HG03025 (cell line): ENCODE measurements around the gene PARN.

Source experiments
- ATAC-seq: cut with Tn5 transposase; IDR thresholded peaks from one replicate; pipeline ENCODE4 v1.9.1; 2021; ENCODE audit warnings: mild to moderate bottlenecking, moderate library complexity; ENCODE audit not compliant: unreplicated experiment, low FRiP score

PARN gene

DNA sequence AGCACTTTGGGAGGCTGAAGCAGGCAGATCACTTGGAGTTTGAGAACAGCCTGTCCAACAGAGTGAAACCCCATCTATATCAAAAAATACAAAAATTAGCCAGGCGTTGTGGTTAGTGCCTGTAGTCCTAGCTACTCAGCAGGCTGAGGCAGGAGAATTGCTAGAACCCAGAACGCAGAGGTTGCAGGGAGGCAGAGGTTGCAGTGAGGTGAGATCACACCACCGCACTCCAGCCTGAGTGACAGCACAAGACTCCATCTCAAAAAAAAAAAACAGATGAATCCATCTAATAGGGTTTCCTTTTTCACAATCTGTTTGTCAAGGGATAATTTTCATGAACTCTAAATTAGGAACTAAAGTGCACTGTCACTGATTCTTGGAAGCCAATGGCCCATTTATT lies 99.0 kb downstream of the PARN start:
- ATAC-seq = no peak

- no peak for ATAC-seq
Observed at GRCh38 chr16:14530046-14530445, 100.0 kb downstream of the PARN start.

- no peak for ATAC-seq
Observed at GRCh38 chr16:14529010-14529669, 100.9 kb downstream of the PARN start.

GRCh38 chr16:14528306-14528705 lies 101.8 kb downstream of the PARN start:
- ATAC-seq = no peak

- ATAC-seq = no peak
Observed at GRCh38 chr16:14527411-14528044, 102.5 kb downstream of the PARN start.

DNA sequence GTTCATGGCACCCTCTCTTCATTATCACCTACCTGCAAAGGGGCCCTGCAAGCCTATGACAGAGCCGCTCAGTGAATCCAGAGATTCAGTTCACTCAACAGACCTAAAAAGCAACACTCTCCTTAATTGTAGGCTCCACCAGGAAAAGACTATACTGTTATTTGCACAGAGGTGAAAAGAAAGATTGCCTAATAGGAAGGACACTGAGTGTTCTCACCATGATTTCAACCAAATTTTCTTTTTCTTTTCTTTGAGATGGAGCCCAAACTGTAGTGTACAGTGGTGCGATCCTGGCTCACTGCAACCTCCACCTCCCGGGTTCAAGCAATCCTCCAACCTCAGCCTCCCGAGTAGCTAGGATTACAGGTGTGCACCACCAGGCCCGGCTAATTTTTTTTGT lies 104.5 kb downstream of the PARN start:
- no peak for ATAC-seq

- no peak for ATAC-seq
Observed at GRCh38 chr16:14524979-14525378, 105.1 kb downstream of the PARN start.

DNA sequence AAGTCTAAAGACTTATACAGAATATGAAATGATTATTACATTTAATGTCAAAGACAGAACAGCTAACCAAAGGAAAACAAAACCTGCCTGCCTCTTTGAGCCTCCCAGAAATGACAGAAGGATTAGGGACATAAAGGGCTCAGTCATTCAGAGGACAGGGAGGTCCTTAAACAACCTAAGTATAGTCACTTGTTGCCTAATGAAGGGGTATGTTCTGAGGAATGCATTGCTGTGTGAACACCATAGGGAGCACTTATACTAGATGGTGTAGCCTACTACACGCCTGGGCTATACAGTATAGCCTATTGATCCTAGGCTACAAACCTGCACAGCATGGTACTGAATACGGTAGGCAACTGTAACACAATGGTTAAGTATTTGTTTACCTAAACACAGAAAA lies 106.4 kb downstream of the PARN start:
- ATAC-seq = no peak

DNA sequence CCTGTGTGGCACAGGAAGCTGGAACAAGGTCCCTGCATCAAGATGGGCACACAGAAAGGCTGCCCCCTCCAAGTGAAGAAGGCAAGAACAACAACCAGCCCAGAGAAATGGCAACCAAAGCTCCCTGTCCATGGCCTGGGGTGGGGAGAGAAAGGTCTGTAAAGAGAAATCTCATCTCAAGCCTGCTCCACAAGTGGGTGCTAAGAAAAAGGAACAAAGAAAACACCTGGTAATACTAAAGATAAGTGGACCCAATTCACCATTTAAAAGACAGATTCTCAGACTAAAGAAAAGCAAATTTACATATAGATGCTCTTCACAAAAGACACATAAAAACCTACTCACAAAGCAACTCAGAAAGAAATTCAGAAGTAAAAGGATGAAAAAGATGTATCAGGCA lies 107.4 kb downstream of the PARN start:
- ATAC-seq = no peak

GRCh38 chr16:14520753-14521152 lies 109.3 kb downstream of the PARN start:
- ATAC-seq = no peak

DNA sequence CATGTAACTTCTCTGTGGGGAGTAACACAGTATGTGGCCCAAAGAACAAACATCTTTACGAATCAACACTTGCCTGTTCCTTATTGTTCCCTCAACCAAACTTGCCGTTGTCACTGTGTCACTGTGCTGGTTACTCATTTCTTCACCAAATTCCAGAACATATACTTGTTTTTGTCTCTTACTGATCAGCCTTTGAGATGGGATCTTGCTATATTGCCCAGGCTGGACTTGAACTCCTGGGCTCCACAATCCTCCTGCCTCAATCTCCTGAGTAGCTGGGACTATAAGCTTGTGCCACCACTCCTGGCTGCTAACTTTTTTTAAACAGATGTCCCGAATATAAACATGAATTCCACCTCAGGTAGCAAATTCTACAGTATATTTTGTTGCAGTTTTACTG lies 115.1 kb downstream of the PARN start:
- ATAC-seq = no peak

DNA sequence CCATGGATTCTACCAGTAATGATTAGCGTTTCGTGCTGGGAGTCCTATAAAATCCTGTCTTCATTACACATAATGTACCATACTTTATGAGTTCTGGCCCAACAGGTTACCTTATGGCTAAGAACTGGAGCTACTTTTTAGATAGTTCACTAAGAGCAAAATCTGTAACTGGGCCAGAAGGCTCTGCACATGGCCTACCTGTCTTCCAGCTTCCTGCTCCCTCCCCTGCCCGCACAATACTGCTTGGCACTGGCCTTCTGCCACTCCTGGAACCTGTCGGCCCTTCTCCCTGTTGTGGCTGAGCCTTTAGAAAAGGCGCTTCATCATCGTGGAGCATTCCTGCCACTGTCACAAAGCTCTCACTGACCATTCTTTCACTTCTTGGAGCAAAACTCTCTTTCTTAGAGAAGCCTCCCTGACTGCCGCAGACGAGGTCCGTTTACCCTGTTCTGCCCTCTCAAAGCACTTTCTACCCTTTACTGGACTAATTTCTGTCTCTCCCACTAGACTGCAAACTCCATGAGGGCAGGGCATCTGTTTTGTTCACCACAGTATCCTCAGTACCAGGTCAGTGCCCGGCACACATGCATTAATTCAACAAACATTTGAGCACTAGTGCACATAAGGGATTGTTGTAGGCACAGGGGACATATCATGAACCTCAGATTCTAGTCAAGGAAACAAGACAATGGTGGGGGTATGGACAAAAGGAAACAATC lies 116.5 kb downstream of the PARN start:
- no peak for ATAC-seq

DNA sequence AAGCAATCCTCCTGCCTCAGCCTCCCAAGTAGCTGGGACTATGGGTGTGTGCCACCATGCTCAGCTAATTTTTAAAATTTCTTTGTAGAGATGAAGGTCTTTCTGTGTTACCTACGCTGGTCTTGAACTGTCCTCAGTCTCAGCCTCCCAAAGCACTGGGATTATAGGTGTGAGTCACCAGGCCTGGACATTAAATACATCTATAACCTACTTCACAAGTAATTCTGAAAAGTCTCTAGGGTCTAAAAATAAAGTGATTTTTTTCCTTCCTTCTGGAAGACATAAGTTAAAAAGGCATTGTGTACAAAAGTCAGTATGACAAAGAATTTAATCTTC lies 118.3 kb downstream of the PARN start:
- ATAC-seq = no peak

DNA sequence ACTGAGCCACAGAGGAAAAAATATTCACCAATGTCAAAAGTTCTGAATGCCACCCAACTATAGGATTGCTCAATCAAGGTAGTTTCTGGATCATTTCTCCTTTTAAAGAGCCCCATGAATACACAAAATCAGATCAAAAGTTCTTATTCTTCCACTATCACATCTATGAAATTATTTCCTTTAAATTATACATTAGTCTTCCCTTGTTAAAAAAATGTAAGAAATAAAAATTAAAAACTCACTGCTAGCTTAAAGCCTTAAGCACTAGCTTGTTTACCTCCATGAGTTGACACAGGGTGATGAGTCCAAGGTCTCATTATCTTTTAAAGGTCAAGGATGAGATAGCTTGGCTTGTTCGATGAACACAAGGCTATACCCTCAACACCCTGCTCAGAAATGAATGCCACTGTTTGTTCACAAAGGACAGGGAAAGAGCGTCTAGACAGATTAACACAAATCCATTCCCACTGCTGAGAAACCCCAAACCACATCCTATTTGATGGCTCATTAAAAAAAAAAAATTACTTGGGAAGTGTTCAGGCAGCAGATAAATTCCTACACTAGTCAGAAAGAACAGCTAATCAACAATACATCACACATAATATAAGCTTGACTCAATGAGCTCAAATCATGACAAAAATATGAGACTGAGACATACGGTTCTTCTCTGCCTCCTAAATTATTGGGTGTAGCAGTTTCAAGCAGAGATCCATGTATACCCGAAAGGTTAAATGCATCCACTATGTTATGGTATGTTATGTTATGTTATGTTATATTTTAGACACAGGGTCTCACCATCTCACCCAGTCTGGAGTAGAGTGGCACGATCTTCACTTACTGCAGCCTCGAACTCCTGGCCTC lies 118.9 kb downstream of the PARN start:
- no peak for ATAC-seq

DNA sequence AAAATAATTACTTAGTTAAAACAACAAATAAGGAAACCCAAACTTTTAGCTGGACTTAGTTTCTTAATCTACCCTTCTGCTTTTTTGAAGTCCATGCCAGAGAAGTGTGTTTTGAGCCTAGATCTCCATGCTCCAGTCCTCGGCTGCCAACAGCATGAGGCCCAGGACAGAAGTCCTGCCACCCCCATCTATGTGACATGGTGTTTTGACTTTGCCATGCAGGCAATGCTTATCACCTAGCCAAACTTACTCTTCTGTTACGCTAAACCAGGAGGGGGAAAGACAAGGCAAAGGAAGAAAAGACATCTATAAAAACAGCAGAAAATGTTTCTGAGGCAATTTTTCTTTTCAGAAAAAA lies 119.5 kb downstream of the PARN start:
- ATAC-seq = no peak

- ATAC-seq = no peak
Observed at GRCh38 chr16:14509675-14510132, 120.4 kb downstream of the PARN start.

- ATAC-seq = no peak
Observed at GRCh38 chr16:14509055-14509454, 121.0 kb downstream of the PARN start.

GRCh38 chr16:14505846-14506245 lies 124.2 kb downstream of the PARN start:
- ATAC-seq = no peak

GRCh38 chr16:14502932-14503741 lies 126.9 kb downstream of the PARN start:
- ATAC-seq = peak; percentile 79

GRCh38 chr16:14502256-14502875 lies 127.7 kb downstream of the PARN start:
- ATAC-seq = no peak
